GM12892 (cell line): ENCODE data around the gene FRMD3.

ENCODE experiments used
- POLR2A ChIP-seq: IDR thresholded peaks from 2 replicates; pipeline ENCODE4 v1.6.1; 2011; ENCODE audit warnings: low read depth, low read length, control low read depth
- POLR2AphosphoS5 ChIP-seq: IDR thresholded peaks from 2 replicates; pipeline ENCODE4 v1.6.1; 2011; ENCODE audit warnings: low read depth, low read length, control low read depth
- TAF1 ChIP-seq: IDR thresholded peaks from 2 replicates; pipeline ENCODE4 v1.6.1; 2011; ENCODE audit warnings: low read depth, mild to moderate bottlenecking, control low read depth, low read length, borderline replicate concordance

GRCh38 chr9:83484990-83485389 lies 53.2 kb downstream of the FRMD3 start:
- TF ChIP-seq POLR2A: no peak
- no peak for TF ChIP-seq TAF1
- no peak for TF ChIP-seq POLR2AphosphoS5
